HEK293 (cell line): Measurements from ENCODE around the gene C9orf78.

Experiments
- CTCF ChIA-PET: fragments of 350-600 bp; formaldehyde crosslinking; extraction: SDS; loops from one replicate; lab custom pipeline; 2021; ENCODE audit warnings: antibody characterized with exemption; lab: Yijun Ruan, JAX
- POLR2A ChIA-PET: fragments of 300-600 bp; formaldehyde crosslinking; extraction: SDS; loops from one replicate; lab custom pipeline; 2020; ENCODE audit warnings: antibody characterized with exemption, inconsistent platforms; lab: Yijun Ruan, JAX
- H3K27ac ChIP-seq: fragments of 200-500 bp; sonication (Bioruptor generic); 2 replicates; pipeline ENCODE4 v1.5.1; 2014; ENCODE audit warnings: low read depth, low read length, control low read depth, inconsistent platforms; ENCODE audit errors: extremely low read depth
- H3K36me3 ChIP-seq, 2 experiments: fragments of 200-500 bp in 1 of 2; sonication (Bioruptor generic) in 1 of 2; 1 replicate in 1 of 2; 2 replicates in 1 of 2; pipeline ENCODE4 v1.5.1; 2014 to 2017; ENCODE audit warnings: inconsistent platforms in 2 of 2, low read length in 2 of 2; ENCODE audit not compliant: control insufficient read depth in 2 of 2, insufficient read depth in 1 of 2
- H3K4me1 ChIP-seq: fragments of 200-500 bp; sonication (Bioruptor generic); 2 replicates; pipeline ENCODE4 v1.5.1; 2014; ENCODE audit warnings: mild to moderate bottlenecking, low read length, inconsistent platforms; ENCODE audit not compliant: control insufficient read depth, insufficient read depth
- H3K4me3 ChIP-seq: 2 replicates; pipeline ENCODE4 v1.5.1; 2011; ENCODE audit warnings: low read depth, mild to moderate bottlenecking, control low read depth, low read length, moderate library complexity
- H3K9me3 ChIP-seq: fragments of 200-500 bp; sonication (Bioruptor generic); 2 replicates; pipeline ENCODE4 v1.5.1; 2014; ENCODE audit warnings: low read depth, low read length, inconsistent platforms; ENCODE audit not compliant: control insufficient read depth, insufficient read depth
- HOXC10 ChIP-seq: sonication (generic); formaldehyde crosslinking; IDR thresholded peaks from 2 replicates; pipeline ENCODE4 v1.8.1; 2023; ENCODE audit warnings: mild to moderate bottlenecking, missing genetic modification reagents
- KLF1 ChIP-seq: fragments of 450-650 bp; formaldehyde crosslinking; IDR thresholded peaks from 2 replicates; pipeline ENCODE4 v1.5.1; 2016; ENCODE audit warnings: missing biosample characterization, missing genetic modification characterization
- PRDM1 ChIP-seq: fragments of 450-650 bp; formaldehyde crosslinking; IDR thresholded peaks from 2 replicates; pipeline ENCODE4; 2016; ENCODE audit warnings: missing biosample characterization, missing genetic modification characterization
- SETDB1 ChIP-seq: IDR thresholded peaks from one replicate; pipeline ENCODE4 v1.6.1; 2017; ENCODE audit warnings: mild to moderate bottlenecking, low read length, moderate library complexity, mixed read lengths; ENCODE audit not compliant: insufficient read length
- ZIC2 ChIP-seq: fragments of 450-650 bp; formaldehyde crosslinking; IDR thresholded peaks from 2 replicates; pipeline ENCODE4 v1.5.1; 2016; ENCODE audit warnings: missing biosample characterization, missing genetic modification characterization
- ZNF121 ChIP-seq: fragments of 450-650 bp; formaldehyde crosslinking; IDR thresholded peaks from 2 replicates; pipeline ENCODE4 v1.5.1; 2016; ENCODE audit warnings: missing biosample characterization, missing genetic modification characterization
- ZNF140 ChIP-seq: fragments of 450-650 bp; formaldehyde crosslinking; IDR thresholded peaks from 2 replicates; pipeline ENCODE4 v1.5.1; 2016; ENCODE audit warnings: missing biosample characterization, missing genetic modification characterization
- ZNF202 ChIP-seq: fragments of 450-650 bp; formaldehyde crosslinking; IDR thresholded peaks from 2 replicates; pipeline ENCODE4 v1.5.1; 2016; ENCODE audit warnings: missing biosample characterization, missing genetic modification characterization, borderline replicate concordance
- ZNF239 ChIP-seq: fragments of 450-650 bp; formaldehyde crosslinking; IDR thresholded peaks from 2 replicates; pipeline ENCODE4 v1.5.1; 2016; ENCODE audit warnings: missing biosample characterization, missing genetic modification characterization
- ZNF248 ChIP-seq: fragments of 450-650 bp; formaldehyde crosslinking; IDR thresholded peaks from 2 replicates; pipeline ENCODE4 v1.5.1; 2017; ENCODE audit warnings: missing biosample characterization, missing genetic modification characterization
- ZNF473 ChIP-seq: fragments of 450-650 bp; formaldehyde crosslinking; IDR thresholded peaks from 2 replicates; pipeline ENCODE4 v1.5.1; 2017; ENCODE audit warnings: missing biosample characterization, missing genetic modification characterization
- ZNF530 ChIP-seq: fragments of 450-650 bp; formaldehyde crosslinking; IDR thresholded peaks from 2 replicates; pipeline ENCODE4 v1.5.1; 2016; ENCODE audit warnings: low read depth, missing biosample characterization, missing genetic modification characterization
- ZNF544 ChIP-seq: fragments of 450-650 bp; formaldehyde crosslinking; IDR thresholded peaks from 2 replicates; pipeline ENCODE4 v1.5.0; 2017; ENCODE audit warnings: missing biosample characterization, missing genetic modification characterization
- ZNF670 ChIP-seq: fragments of 450-650 bp; formaldehyde crosslinking; IDR thresholded peaks from 2 replicates; pipeline ENCODE4 v1.5.1; 2016; ENCODE audit warnings: missing biosample characterization, missing genetic modification characterization, low read depth
- TF ChIP-seq, protein P1 (sequence below): fragments of 450-650 bp; formaldehyde crosslinking; IDR thresholded peaks from 2 replicates; pipeline ENCODE4 v1.5.1; 2017; ENCODE audit warnings: missing biosample characterization, missing genetic modification characterization
- TF ChIP-seq, protein P2 (sequence below): fragments of 450-650 bp; formaldehyde crosslinking; IDR thresholded peaks from 2 replicates; pipeline ENCODE4 v1.5.1; 2016; ENCODE audit warnings: missing biosample characterization, missing genetic modification characterization
- TF ChIP-seq, protein P3 (sequence below): fragments of 450-650 bp; formaldehyde crosslinking; IDR thresholded peaks from 2 replicates; pipeline ENCODE4; 2016; ENCODE audit warnings: missing biosample characterization, missing genetic modification characterization
- TF ChIP-seq, protein P4 (sequence below): fragments of 450-650 bp; formaldehyde crosslinking; IDR thresholded peaks from 2 replicates; pipeline ENCODE4 v1.5.1; 2016; ENCODE audit warnings: missing biosample characterization, missing genetic modification characterization
- TF ChIP-seq, protein P5 (sequence below): fragments of 450-650 bp; formaldehyde crosslinking; IDR thresholded peaks from 2 replicates; pipeline ENCODE4 v1.5.1; 2017; ENCODE audit warnings: missing biosample characterization, missing genetic modification characterization
- TF ChIP-seq, protein P6 (sequence below): fragments of 450-650 bp; formaldehyde crosslinking; conservative IDR thresholded peaks from 2 replicates; pipeline ENCODE4 v1.5.1; 2016; ENCODE audit warnings: low read depth, missing biosample characterization, missing genetic modification characterization
- TF ChIP-seq, protein P7 (sequence below): fragments of 450-650 bp; formaldehyde crosslinking; optimal IDR thresholded peaks from 2 replicates; pipeline ENCODE3; 2016; ENCODE audit warnings: missing biosample characterization, mild to moderate bottlenecking, missing genetic modification characterization
- TF ChIP-seq, protein P8 (sequence below): fragments of 450-650 bp; IDR thresholded peaks from 2 replicates; pipeline ENCODE4 v1.5.1; 2018; ENCODE audit warnings: missing biosample characterization, missing genetic modification characterization

C9orf78 gene

DNA sequence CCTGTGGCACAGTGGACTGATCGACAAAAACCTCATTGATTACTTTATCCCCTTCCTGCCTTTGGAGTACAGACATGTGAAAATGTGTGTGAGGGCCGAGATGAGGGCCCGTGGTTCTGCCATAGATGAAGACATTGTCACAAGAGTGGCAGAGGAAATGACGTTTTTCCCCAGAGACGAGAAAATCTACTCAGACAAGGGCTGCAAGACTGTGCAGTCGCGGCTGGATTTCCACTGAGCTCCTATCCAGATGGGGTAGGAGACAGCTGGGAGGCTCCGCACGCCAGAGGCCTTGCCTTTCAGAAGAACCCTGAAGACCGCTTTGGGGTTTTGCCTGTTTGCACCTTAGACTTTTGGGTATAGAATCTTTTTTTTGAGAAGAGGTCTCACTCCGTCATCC is 25.7 kb downstream of the C9orf78 start (continued):
- TF ChIP-seq, protein P1, sequence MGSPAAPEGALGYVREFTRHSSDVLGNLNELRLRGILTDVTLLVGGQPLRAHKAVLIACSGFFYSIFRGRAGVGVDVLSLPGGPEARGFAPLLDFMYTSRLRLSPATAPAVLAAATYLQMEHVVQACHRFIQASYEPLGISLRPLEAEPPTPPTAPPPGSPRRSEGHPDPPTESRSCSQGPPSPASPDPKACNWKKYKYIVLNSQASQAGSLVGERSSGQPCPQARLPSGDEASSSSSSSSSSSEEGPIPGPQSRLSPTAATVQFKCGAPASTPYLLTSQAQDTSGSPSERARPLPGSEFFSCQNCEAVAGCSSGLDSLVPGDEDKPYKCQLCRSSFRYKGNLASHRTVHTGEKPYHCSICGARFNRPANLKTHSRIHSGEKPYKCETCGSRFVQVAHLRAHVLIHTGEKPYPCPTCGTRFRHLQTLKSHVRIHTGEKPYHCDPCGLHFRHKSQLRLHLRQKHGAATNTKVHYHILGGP (tag by site-specific recombination): no peak
- no peak for TF ChIP-seq ZNF544 (tag by site-specific recombination)
- no peak for TF ChIP-seq ZNF239 (tag by site-specific recombination)
- TF ChIP-seq, protein P2, sequence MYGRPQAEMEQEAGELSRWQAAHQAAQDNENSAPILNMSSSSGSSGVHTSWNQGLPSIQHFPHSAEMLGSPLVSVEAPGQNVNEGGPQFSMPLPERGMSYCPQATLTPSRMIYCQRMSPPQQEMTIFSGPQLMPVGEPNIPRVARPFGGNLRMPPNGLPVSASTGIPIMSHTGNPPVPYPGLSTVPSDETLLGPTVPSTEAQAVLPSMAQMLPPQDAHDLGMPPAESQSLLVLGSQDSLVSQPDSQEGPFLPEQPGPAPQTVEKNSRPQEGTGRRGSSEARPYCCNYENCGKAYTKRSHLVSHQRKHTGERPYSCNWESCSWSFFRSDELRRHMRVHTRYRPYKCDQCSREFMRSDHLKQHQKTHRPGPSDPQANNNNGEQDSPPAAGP (tag by site-specific recombination): no peak
- TF ChIP-seq, protein P3, sequence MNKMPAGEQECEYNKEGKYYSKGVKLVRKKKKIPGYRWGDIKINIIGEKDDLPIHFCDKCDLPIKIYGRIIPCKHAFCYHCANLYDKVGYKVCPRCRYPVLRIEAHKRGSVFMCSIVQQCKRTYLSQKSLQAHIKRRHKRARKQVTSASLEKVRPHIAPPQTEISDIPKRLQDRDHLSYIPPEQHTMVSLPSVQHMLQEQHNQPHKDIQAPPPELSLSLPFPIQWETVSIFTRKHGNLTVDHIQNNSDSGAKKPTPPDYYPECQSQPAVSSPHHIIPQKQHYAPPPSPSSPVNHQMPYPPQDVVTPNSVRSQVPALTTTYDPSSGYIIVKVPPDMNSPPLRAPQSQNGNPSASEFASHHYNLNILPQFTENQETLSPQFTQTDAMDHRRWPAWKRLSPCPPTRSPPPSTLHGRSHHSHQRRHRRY: no peak
- TF ChIP-seq, protein P4, sequence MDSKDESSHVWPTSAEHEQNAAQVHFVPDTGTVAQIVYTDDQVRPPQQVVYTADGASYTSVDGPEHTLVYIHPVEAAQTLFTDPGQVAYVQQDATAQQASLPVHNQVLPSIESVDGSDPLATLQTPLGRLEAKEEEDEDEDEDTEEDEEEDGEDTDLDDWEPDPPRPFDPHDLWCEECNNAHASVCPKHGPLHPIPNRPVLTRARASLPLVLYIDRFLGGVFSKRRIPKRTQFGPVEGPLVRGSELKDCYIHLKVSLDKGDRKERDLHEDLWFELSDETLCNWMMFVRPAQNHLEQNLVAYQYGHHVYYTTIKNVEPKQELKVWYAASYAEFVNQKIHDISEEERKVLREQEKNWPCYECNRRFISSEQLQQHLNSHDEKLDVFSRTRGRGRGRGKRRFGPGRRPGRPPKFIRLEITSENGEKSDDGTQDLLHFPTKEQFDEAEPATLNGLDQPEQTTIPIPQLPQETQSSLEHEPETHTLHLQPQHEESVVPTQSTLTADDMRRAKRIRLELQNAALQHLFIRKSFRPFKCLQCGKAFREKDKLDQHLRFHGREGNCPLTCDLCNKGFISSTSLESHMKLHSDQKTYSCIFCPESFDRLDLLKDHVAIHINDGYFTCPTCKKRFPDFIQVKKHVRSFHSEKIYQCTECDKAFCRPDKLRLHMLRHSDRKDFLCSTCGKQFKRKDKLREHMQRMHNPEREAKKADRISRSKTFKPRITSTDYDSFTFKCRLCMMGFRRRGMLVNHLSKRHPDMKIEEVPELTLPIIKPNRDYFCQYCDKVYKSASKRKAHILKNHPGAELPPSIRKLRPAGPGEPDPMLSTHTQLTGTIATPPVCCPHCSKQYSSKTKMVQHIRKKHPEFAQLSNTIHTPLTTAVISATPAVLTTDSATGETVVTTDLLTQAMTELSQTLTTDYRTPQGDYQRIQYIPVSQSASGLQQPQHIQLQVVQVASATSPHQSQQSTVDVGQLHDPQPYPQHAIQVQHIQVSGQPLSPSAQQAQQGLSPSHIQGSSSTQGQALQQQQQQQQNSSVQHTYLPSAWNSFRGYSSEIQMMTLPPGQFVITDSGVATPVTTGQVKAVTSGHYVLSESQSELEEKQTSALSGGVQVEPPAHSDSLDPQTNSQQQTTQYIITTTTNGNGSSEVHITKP: no peak
- TF ChIP-seq ZNF140 (tag by site-specific recombination): no peak
- TF ChIP-seq ZNF530: no peak

DNA sequence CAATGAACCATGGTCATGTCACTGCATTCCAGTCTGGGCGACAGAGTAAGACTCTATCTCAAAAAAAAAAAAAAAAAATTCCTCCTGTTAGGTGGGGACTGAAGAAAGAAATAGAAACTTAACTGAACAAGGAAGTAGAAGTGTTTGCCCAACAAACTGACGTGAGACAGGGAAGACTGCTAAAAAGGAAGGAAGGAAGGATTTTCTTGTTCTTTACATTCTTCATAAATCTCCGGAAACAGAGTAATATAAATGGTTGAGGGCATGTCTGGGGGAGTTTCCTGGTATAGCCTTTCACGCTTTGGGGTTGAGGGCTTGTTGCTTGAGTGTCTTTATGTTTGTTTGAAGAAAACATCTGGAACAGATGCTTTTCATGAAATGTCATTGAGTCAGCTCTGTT is 29.0 kb downstream of the C9orf78 start:
- POLR2A ChIA-PET: interaction anchor here (0.7 kb wide), 1 partner anchor 710 kb away, joined by 4 read pairs; no protein-coding TSS in a partner anchor
- H3K27ac ChIP-seq: no peak overlapping the region
- CTCF ChIA-PET: no interaction called here
- no peaks in the 10 kb centered on the region for H3K4me1 ChIP-seq
- H3K9me3 ChIP-seq: no peaks in the 10 kb centered on the region
- H3K4me3 ChIP-seq: no peak overlapping the region
- H3K36me3 ChIP-seq: peaks cover 11 to 57% of the 10 kb centered on the region in 2 experiments; a peak in 2 of 3 replicates
- TF ChIP-seq ZNF670 (tag by site-specific recombination) (no peak), ZNF202 (tag by site-specific recombination) (no peak), ZIC2 (tag by site-specific recombination) (no peak), ZNF473 (no peak), SETDB1 (no peak), PRDM1 (no peak), HOXC10 (CRISPR knock-in tag) (no peak), ZNF121 (no peak), ZNF248 (tag by site-specific recombination) (no peak), KLF1 (no peak)
- TF ChIP-seq, protein P5, sequence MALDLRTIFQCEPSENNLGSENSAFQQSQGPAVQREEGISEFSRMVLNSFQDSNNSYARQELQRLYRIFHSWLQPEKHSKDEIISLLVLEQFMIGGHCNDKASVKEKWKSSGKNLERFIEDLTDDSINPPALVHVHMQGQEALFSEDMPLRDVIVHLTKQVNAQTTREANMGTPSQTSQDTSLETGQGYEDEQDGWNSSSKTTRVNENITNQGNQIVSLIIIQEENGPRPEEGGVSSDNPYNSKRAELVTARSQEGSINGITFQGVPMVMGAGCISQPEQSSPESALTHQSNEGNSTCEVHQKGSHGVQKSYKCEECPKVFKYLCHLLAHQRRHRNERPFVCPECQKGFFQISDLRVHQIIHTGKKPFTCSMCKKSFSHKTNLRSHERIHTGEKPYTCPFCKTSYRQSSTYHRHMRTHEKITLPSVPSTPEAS (tag by site-specific recombination): no peak
- TF ChIP-seq, protein P6, sequence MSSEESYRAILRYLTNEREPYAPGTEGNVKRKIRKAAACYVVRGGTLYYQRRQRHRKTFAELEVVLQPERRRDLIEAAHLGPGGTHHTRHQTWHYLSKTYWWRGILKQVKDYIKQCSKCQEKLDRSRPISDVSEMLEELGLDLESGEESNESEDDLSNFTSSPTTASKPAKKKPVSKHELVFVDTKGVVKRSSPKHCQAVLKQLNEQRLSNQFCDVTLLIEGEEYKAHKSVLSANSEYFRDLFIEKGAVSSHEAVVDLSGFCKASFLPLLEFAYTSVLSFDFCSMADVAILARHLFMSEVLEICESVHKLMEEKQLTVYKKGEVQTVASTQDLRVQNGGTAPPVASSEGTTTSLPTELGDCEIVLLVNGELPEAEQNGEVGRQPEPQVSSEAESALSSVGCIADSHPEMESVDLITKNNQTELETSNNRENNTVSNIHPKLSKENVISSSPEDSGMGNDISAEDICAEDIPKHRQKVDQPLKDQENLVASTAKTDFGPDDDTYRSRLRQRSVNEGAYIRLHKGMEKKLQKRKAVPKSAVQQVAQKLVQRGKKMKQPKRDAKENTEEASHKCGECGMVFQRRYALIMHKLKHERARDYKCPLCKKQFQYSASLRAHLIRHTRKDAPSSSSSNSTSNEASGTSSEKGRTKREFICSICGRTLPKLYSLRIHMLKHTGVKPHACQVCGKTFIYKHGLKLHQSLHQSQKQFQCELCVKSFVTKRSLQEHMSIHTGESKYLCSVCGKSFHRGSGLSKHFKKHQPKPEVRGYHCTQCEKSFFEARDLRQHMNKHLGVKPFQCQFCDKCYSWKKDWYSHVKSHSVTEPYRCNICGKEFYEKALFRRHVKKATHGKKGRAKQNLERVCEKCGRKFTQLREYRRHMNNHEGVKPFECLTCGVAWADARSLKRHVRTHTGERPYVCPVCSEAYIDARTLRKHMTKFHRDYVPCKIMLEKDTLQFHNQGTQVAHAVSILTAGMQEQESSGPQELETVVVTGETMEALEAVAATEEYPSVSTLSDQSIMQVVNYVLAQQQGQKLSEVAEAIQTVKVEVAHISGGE (tag by site-specific recombination): no peak
- TF ChIP-seq, protein P7, sequence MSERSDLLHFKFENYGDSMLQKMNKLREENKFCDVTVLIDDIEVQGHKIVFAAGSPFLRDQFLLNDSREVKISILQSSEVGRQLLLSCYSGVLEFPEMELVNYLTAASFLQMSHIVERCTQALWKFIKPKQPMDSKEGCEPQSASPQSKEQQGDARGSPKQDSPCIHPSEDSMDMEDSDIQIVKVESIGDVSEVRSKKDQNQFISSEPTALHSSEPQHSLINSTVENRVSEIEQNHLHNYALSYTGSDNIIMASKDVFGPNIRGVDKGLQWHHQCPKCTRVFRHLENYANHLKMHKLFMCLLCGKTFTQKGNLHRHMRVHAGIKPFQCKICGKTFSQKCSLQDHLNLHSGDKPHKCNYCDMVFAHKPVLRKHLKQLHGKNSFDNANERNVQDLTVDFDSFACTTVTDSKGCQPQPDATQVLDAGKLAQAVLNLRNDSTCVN (tag by site-specific recombination): no peak
- TF ChIP-seq, protein P8, sequence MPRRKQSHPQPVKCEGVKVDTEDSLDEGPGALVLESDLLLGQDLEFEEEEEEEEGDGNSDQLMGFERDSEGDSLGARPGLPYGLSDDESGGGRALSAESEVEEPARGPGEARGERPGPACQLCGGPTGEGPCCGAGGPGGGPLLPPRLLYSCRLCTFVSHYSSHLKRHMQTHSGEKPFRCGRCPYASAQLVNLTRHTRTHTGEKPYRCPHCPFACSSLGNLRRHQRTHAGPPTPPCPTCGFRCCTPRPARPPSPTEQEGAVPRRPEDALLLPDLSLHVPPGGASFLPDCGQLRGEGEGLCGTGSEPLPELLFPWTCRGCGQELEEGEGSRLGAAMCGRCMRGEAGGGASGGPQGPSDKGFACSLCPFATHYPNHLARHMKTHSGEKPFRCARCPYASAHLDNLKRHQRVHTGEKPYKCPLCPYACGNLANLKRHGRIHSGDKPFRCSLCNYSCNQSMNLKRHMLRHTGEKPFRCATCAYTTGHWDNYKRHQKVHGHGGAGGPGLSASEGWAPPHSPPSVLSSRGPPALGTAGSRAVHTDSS (tag by site-specific recombination): no peak
